TTC549 (cell line): ENCODE data around the gene SHPK.
"Not testable (repeated sequence)": the region's sequence is repeated elsewhere in the genome, so short reads cannot be mapped to it uniquely, and the experiment has no call there.

Source experiments
- FAIRE-seq: peaks from 2 replicates; lab custom pipeline; 2012; peaks lifted over from hg19 to GRCh38; lab: Jason Lieb, UNC

The SHPK gene

DNA sequence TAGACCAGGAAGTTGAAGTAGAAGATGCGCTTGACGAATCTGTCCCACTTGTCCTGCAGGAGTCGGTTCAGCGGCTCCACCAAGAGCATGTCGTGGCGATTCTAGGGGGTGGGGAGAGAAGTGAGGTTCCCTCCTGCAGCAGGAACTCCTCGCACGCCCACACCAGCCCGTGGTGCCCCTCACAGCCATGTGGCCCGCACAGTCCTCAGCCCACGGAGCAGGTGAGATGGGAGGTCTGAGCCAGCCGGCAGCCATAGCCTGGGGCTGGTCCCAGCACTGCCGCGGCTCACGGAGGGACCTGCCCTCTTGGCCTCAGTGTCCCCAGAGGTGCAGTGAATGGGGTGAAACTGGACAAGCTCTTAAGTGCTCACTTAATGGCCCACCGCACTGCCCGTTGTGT lies 50.2 kb downstream of the SHPK start:
- FAIRE-seq = no peak

GRCh38 chr17:3583456-3583855 lies 52.6 kb downstream of the SHPK start:
- no peak for FAIRE-seq

GRCh38 chr17:3582915-3583314 lies 53.1 kb downstream of the SHPK start:
- FAIRE-seq = no peak

GRCh38 chr17:3578667-3579066 lies 57.4 kb downstream of the SHPK start:
- FAIRE-seq = not testable (repeated sequence)

DNA sequence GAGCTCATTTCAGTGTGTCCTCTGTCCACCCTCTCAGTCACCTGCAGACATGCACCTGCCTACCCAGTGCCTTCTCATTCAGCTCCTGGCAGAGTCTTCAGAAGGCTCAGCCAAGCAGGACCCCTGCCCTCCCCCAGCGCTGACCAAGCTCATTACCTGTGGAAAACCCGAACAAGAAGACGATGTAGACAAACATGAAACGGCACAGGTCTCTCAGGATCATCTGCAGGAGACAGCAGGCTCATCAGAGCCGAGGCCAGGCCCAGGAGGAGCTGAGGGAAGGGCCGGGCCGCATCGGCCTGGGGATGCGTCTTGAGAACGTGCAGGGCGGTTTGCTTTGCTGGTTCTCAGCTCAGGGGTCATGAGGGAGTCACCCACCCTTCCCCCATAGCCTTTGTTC lies 59.1 kb downstream of the SHPK start:
- no peak for FAIRE-seq

- FAIRE-seq = no peak
These were observed 60.5 kb downstream of the SHPK start for GRCh38 chr17:3575511-3575910.

DNA sequence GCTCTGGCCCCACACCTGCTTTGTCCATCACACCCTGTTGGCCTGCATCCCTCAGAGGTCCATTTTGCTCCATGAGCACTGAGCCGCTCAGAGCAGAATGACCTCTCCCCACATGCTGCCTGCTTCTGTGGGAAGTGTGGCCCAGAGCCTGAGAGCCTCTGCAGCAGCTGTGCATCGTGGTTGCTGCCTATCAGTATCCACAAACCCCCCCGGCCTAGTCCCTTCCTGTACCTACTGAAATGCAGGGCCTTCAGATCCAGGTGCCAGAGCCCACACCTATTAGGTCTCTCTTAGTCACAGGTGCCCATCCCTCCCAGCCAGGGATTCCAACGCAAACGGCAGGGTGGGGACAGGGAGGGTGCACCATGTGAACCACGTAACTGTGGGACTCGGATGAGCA lies 61.8 kb downstream of the SHPK start:
- FAIRE-seq = no peak

- no peak for FAIRE-seq
These were observed 62.6 kb downstream of the SHPK start for GRCh38 chr17:3573246-3574100.

- FAIRE-seq = no peak
These were observed 63.8 kb downstream of the SHPK start for GRCh38 chr17:3572231-3572630.

DNA sequence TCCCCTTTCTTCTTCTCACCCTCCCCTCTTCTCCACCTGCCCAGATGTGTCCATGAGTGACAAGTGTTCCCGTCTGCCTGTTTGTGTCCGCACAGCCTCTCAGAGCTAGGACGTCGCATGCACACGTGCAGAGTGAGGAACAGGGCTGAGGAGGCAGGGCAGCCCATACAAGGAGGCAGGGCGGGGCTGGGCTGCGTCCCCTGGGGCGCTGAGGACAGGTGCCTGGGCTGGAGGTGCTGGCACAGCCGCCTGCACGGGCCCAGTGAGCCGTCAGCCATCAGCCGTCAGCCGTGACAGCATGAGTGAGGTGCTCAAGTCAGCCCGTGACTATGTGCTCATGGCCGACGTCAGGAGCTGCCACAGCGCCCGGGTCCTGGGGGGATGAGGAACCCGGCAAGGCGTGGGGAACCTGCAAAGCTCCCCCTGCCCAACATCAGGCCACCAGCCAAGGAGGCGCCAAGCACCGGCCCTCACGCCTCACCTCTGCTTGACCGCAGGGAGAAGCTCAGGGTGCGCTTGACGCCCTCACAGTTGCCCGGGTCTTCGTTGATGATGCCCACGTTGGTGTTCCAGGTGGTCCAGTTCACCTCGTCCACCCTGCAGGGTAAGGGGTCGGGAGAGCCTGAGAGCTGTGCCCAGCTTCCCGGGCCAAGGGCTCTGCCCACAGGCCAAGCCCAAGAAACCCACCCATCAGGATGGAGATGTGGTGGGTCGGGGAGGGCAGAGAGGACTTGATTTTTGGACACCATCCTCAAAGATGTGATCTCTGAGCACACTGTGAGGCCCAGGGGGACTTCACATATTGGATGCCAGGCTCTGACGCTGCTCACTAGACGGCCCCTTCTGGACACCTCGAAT lies 64.8 kb downstream of the SHPK start:
- no peak for FAIRE-seq

GRCh38 chr17:3569534-3570137 lies 66.4 kb downstream of the SHPK start:
- FAIRE-seq = no peak

DNA sequence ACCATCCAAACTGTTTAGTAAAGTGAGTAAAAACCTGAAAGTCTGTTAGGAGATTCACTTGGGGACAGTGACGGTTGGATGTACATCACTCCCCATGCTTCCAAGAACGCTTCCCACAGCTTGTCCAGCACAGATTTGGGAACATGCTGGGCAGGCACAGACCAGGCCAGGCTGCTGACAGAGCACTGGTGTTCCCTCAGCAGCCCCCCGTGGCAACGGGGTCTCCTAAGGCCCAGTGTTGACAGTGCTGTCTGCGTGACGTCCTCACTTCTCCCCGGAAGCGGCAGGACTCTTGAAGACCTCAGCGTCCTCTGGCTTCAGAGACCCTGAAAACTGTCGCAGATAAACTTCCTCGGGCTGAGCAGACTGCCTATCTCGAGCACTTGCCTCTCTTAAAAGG lies 69.5 kb downstream of the SHPK start:
- no peak for FAIRE-seq

GRCh38 chr17:3565143-3565542 lies 70.9 kb downstream of the SHPK start:
- FAIRE-seq = no peak

- FAIRE-seq = not testable (repeated sequence)
These were observed 71.8 kb downstream of the SHPK start for GRCh38 chr17:3564241-3564640.

DNA sequence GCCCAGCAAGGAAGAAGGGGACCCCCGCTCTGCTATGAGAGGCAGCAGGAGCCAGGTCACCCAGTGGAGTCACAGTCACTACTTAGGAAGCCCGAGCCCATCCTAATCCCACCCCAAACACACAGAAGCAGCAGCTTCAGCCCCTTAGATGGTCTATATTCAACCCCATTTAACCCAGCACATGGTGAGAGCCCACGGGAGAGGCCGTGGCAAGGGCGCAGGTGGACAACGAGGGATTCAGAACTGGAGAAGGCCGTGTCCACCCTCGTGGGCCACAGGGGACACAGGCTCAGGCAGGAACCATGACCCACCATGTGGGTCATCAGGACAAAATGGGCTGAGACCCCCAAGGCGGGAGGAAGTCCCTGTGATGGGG lies 76.8 kb downstream of the SHPK start:
- FAIRE-seq = no peak

DNA sequence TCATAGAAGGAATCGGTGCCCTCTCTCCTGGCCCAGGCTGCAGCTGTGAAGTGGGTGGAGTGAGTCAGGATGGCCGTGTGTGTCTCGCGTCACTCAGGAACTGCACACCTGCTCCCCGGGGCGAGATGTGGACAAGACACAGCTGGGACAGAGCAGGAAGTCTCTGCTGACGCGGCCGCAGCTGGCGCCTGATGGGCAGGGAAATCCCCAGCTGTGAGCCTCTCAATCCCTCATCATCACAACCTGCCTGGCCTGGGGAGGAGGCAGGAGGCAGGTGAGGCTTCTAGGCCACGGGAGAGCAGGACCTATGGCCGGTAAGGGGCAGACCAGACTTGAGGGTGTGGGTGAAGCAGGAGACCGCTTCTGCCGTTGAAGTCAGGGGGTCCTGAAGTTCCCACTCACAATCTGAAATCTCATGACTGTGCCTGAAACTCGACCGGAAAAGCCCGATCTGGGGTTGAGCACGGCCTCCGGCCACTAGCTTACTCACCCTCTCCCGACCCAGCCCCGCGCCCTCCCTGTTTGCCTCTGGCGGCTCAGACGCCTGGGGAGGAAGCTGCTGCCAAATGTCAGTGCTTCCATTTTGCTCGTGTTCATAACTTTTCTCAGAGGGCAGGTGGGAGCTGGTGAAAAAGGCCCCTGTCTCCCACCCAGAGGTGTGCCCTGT lies 77.3 kb downstream of the SHPK start:
- no peak for FAIRE-seq
